NCI-H510A (cell line): Measurements from ENCODE around the gene SFMBT2.
"Not testable (repeated sequence)": the region's sequence is repeated elsewhere in the genome, so short reads cannot be mapped to it uniquely, and the experiment has no call there.

Experiments used
- DNase-seq: peaks from one replicate; lab custom pipeline; 2025; lab: John Stamatoyannopoulos, UW

Gene SFMBT2

GRCh38 chr10:7225133-7225532 lies 185.7 kb downstream of the SFMBT2 start:
- DNase-seq = no peak

- no peak for DNase-seq
Observed at GRCh38 chr10:7218968-7219367, 191.9 kb downstream of the SFMBT2 start.

DNA sequence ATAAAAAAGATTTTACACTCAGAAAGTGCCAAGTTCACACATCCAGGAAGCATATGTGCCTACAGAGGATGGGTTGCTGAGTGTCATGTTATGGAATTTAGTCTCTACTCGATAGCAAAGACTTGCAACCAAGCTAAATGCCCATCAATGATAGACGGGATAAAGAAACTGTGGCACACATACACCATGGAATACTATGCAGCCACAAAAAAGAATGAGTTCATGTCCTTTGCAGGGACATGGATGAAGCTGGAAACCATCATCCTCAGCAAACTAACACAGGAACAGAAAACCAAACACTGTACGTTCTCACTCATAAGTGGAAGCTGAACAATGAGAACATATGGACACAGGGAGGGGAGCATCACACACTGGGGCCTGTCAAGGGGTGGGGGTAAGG lies 198.1 kb downstream of the SFMBT2 start:
- not testable (repeated sequence) for DNase-seq

- DNase-seq = no peak
Observed at GRCh38 chr10:7211857-7212577, 198.8 kb downstream of the SFMBT2 start.

GRCh38 chr10:7210516-7210915 lies 200.3 kb downstream of the SFMBT2 start:
- DNase-seq = no peak

- no peak for DNase-seq
Observed at GRCh38 chr10:7209458-7209857, 201.4 kb downstream of the SFMBT2 start.

DNA sequence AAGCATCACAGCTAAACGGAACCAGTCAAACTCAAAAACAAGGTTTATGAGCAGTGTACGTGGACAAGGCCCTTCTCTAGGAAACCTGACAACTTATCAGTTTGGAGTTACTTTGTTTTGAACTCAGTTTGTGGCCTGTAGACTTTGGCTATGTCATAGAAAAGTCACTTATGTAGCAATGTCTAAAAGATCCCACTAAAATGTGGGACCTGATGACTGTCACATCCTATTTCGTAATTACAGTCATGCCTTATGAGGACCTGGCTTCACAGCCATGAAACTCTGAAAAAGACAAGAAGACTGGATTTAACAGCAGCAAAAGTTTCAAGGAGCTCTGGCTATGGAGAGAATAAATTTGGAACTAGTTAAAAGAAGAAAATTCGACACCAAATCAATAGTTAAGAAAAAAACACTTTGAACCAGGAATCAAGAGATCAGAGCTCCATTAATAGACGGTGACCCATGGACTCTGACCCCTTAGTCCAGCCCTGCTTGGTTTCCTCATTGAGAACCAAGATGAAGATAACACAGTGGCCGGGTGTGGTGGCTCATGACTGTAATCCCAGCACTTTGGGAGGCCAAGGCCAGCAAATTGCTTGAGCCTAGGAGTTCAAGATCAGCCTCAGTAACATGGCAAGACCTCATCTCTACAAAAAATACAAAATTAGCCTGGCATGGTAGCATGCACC lies 204.3 kb downstream of the SFMBT2 start:
- no peak for DNase-seq

GRCh38 chr10:7205656-7206055 lies 205.2 kb downstream of the SFMBT2 start:
- DNase-seq = no peak

- no peak for DNase-seq
Observed at GRCh38 chr10:7202793-7203355, 208.0 kb downstream of the SFMBT2 start.

DNA sequence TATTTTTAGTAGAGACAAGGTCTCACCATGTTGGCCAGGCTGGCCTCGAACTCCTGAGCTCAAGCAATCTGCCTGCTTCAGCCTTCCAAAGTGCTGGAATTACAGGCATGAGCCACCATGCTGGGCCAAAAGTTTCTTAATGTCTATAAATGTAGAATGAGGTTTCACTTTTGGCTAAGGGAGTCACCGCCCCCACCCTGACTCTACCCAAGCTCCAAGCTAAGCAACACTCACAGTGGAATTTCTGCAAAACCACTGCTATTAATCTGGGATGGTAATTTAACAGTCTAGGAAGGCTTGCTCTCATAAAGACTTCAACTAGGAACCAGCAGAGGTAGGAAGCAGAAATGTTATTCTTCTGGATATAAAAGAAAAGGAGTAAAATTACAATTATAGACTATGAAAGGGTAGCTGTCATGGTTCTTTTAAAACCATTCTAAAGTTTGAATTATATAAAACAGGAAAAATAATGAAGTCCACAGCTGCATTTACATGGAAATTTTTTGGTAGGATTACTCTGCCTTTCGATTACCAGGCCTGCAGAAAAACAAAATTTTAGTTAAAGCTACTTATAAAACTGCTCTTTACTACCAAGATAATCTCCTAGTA lies 211.6 kb downstream of the SFMBT2 start:
- no peak for DNase-seq

DNA sequence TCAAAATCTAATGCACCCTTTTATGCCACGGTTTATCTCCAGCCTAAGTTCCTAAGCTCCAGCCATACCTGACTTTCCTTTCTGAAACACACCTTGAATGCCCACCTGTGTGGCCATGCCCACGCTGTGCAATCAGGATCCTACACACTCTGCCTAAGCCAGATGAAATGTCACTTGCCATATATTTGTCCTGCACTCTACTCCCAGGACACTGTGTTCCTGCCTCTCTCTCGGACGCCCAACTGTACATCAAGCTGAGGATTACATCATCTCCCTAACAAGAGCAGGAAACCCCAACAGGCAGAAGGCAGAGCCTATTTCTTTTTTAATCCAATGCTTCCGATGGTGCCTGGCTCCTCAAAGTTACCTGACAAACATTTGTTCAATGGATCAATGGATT lies 214.6 kb downstream of the SFMBT2 start:
- no peak for DNase-seq

DNA sequence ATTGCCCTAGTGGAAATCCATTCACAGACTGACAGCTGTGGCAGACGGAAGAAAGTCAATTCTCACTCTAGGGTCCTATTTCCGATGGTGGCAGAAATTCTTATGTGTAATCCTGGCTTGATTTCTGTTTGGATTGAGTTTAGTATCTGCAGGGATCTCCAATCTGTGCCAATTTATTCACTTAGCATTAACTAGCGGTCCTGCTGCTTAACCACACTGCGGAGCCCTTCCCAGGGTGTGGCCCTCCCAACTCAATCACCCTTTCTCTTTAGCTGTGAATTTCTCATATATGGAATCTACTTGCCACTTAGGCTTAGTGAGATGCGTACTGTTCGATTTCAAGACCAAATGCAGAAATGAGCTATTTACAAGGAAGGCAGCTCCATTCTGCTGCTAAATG lies 215.7 kb downstream of the SFMBT2 start:
- DNase-seq = no peak

- DNase-seq = no peak
Observed at GRCh38 chr10:7194571-7194970, 216.3 kb downstream of the SFMBT2 start.

- no peak for DNase-seq
Observed at GRCh38 chr10:7193369-7193768, 217.5 kb downstream of the SFMBT2 start.

DNA sequence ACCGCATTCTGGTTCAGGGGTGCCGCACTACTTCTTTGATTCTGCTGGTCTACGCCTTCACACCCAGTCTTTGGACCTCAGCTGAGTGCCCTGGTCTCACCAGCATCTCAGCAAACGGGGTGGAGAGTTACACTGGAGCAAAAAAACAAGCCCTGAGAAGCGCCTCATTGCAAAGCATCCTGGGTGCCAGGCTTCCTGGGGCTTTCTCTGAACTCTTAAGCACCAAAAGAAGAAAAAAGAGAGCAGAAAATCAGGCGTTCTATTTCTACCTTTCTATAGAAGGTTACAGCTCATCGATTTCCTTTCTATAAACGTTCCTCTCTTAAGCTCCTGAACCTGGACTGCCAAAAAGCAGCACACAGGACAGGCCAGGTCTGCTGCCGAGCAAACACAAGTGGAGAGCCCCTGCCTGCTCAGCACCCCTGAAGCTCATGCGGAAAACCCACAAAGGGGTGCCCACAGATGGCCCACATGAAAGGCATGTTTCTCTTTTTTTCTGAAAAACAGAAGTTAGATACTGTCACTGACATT lies 217.9 kb downstream of the SFMBT2 start:
- no peak for DNase-seq

GRCh38 chr10:7192061-7192460 lies 218.8 kb downstream of the SFMBT2 start:
- DNase-seq = no peak

GRCh38 chr10:7190772-7191171 lies 220.1 kb downstream of the SFMBT2 start:
- not testable (repeated sequence) for DNase-seq

GRCh38 chr10:7189909-7190308 lies 220.9 kb downstream of the SFMBT2 start:
- DNase-seq = no peak

- DNase-seq = no peak
Observed at GRCh38 chr10:7188456-7189050, 222.3 kb downstream of the SFMBT2 start.

- no peak for DNase-seq
Observed at GRCh38 chr10:7186387-7187018, 224.3 kb downstream of the SFMBT2 start.

DNA sequence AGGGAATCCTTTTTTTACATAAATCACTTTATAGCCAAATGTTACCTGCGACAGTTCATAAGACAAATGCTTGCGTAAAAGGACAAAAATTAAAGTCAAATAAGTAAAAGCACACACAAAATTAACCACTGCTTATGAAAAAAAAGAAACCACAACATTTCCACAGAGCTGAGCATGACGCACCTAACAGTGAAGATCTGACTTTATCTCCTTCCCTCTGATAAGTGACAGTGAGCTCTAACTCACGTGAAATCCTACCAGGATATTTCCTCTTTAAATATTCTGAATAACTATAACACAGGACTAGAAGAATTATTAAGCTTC lies 225.5 kb downstream of the SFMBT2 start:
- no peak for DNase-seq
